AML-193 (cell line): ENCODE data around the gene PTPN22.
"Not testable (repeated sequence)": the region's sequence is repeated elsewhere in the genome, so short reads cannot be mapped to it uniquely, and the experiment has no call there.

Experiments
- DNase-seq, 2 experiments: peaks; one replicate each; lab custom pipeline; 2025; lab: John Stamatoyannopoulos, UW

PTPN22 gene

DNA sequence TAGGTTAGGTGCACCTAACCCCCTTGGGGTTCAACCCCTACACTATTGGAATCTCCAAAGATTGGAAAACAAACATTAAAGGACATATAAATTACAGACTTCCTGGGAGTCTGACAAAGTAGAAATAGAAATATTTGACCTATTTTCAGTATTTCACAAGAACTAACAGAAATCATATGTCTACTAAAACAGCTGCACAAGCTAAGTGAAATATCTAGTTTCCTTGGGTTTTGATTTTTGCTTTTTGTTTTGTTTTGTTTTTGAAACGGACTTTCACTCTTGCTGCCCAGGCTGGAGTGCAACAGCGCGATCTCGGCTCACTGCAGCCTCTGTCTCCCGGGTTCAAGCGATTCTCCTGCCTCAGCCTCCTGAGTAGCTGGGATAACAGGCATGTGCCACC lies 18.8 kb downstream of the PTPN22 start:
- not testable (repeated sequence) for DNase-seq

DNA sequence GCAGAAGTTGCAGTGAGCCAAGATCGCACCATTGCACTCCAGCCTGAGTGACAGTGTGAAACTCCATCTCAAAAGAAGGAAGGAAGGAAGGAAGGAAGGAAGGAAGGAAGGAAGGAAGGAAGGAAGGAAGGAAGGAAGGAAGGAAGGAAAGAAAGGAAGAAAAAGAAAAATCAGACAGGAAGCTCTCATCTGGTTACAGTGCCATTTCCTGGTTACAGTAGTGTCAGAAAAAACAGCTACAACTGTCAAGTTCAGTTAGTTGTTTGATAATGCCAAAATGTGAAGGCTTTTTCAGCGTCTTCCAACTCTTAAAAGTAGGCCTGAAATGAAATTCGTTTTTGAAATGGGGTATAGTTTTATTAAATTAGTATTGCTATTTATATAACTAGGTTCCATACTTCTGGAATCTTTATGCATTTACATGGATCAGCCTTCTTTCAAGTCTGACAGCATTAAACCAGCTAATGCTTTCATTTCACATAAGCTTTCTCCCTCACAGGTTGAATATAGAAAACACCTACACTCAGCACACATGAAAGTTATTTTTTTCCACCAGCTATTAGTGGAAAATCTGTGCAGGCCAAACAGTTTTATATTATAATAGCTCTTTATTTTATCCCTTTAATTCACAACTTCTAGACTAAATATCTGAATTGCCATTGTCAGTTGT lies 21.2 kb downstream of the PTPN22 start:
- no peak for DNase-seq

DNA sequence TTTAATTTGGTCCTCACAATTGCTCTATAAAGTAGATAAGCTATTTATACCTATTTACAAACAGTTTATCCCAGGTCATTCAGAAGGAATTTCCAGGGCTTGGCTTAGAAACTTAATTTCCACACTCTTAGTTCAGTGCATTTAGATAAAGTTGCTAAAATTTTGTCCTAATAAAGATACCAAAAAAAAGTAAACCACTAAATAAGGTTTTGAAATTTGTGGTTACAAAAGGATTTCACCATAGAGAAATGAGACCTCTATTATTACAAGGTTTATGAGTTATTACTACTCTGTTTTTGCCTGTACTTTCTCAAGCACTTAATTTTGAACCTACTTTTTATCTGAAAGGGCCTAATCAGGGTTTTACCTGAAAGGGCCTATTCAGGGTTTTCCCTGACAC lies 22.4 kb downstream of the PTPN22 start:
- DNase-seq = peak; percentile 83 to 85

DNA sequence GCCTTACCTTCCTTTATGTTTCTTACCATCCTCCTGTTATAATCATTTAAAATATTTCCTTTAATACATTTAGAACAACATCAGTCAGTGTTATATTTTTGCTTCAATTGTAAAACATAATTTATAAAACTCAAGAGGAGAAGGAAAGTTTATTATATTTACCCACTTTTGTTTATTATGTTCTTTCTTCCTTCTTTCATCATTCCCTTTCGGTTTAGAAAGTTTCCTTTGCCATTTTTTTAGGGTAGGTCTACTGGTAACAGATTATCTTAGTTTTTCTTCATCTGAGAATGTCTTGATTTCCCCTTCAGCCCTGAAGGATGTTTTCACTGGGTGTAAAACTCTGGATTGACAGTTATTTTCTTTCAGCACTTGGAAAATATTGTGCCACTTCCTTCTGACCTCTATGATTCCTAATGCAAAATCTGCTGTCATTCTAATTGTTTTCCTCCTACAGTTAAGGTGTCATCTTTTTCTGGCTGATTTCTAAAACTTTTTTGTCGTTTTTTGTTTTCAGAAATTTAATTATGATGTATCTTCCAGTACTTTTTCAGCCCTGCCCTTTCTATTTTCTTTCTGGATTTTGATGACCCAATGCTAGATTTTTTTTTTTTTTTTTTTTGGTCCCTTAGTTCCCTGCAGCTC lies 25.0 kb downstream of the PTPN22 start:
- DNase-seq = no peak

DNA sequence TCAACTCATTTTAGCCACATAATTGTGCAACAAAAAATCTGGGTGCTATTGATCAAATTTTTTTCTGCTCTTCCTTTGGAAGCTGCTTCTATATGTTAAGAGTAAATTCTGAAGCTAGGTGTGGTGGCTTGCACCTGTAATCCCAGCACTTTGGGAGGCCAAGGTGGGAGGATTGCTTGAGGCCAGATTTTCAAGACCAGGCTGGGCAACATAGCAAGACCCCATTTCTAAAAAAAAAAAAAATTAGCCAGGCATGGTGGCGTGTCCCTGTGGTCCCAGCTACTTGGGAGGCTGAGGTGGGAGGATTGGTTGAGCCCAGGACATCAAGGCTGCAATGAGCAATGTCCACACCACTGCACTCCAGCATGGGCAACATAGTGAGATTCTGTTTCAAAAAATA lies 35.0 kb downstream of the PTPN22 start:
- DNase-seq = no peak

DNA sequence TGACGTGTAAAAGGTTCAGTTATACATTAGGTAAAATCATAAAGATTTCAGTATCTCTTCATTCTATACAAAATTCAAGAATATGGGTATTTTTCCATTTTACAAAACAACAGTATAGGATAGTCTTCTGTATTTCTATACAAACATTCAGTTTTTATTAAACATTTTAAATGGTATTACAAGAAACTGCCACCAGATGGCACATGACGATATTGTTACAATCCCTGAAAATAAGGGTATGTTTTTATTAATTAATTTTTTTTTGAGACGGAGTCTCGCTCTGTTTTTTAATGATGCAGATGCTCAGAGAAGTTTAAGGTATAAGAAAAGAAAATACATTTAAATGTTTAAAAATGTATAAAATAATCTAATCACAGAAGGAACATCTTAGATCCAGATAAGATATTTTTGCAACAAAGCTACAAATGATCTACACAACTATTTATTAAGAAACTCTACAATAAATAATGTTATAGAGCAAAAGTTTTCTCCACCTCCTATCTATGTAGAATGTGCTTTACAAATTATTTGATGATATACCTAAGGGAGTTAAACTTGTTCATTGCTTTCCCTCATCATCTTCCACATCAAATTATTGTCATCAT lies 35.7 kb downstream of the PTPN22 start:
- DNase-seq = peak; percentile 42 to 51

DNA sequence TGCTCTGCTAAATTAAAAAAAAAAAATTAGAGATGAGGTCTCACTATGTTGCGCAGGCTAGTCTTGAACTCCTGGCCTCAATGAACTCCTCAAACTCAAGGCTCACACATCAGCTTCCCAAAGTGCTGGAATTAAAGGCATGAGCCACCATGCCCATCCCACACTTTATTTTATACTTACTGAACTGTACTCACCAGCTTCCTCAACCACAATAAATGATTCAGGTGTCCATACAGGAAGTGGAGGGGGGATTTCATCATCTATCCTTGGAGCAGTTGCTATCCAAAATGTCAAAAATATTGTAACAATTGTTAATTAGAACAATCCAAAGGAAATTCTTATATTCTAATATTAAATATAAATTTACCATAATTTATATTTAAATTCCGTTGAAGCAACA lies 36.8 kb downstream of the PTPN22 start:
- DNase-seq = no peak

DNA sequence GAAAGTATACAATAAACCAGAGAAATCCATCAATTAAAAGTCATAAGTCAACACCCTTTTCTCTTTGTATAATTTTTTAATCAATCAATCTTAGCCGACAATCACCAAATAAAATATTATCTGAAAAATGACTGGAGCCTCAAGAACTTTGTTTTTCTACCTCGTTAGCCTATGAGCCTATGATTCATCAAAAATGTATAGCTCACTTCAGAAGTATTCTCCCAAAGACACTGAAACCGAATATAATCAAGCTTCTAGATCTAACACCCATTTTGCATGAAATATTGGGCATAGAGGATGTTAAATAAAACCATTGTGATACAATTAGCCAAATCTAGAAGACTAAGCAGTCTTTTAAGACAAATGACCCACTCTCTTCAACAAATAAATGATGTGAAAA lies 41.5 kb downstream of the PTPN22 start:
- DNase-seq = no peak

DNA sequence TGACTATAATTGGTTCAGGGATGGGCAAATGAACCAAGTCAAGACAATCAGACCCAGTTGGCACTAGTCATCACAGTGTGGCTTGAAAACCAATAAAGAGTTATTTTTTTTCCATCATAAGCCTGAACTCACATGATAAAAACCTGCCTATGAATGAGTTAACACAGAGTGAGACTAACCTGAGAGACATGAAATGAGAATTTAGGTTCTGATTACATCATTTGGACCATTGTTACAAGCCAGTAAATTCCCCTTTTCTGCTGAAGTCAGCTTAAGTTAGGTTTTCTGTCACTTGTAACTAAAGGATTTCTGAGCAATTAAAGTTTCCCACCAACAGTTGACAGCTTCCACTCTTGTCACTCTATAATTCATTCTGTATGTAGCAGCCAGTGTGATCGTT lies 49.6 kb downstream of the PTPN22 start:
- DNase-seq = no peak

DNA sequence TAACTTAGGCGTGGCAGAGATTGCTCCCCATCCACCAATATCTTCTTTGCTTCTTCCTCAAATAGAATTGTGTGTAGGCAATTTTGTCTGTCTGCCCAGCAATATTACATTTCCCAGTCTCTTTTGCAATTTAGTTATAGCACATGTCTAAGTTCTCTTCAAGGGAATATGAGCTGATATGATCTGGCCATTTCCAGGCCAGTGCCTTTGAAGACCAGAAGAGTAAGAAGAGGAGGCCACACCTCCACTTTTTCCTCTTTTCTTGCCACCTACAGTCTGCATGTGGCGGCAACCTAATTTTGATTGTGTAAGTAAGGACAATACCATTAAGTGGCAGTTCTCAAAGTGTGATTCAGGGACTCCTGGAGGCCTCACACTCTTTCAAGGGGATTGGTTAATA lies 52.9 kb downstream of the PTPN22 start:
- no peak for DNase-seq

DNA sequence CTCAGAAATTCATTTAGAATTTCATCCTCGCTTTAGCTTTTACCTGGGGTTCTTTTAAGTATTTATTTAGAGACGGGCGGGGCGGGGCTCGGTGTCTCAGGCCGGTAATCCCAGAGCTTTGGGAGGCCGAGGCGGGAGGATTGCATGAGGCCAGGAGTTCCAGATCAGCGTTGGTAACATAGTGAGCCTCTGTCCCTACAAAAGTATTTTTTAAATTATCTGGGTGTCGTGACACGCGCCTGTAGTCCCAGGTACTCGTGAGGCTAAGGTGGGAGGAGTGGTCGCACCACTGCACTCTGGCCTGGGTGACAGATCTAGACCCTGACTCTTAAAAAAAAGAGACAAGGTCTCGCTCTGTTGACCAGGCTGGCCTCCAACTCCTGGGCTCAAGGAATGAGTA lies 58.3 kb downstream of the PTPN22 start:
- no peak for DNase-seq

DNA sequence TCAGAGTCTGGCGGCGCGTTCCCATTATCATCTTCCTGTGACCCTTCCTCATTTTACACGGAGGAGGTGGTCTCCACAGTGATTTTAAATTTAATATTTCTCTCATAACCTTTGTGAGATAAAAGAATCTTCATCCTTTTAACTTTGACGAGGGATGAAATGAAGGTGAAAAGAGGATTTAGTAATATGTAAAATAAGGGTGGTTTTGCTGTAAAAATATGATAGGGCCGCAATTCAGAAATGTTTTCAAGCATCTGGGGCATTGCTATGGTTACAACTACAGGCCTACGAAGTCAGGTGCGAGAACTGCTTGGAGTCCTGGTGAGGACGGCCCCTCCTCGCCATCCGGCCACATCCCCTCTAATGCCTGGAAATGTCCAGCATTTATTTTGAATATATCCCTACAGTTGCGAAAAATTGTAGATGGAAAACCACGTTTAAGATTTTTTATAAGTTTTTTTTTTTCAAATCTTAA lies 58.8 kb downstream of the PTPN22 start:
- DNase-seq = no peak

DNA sequence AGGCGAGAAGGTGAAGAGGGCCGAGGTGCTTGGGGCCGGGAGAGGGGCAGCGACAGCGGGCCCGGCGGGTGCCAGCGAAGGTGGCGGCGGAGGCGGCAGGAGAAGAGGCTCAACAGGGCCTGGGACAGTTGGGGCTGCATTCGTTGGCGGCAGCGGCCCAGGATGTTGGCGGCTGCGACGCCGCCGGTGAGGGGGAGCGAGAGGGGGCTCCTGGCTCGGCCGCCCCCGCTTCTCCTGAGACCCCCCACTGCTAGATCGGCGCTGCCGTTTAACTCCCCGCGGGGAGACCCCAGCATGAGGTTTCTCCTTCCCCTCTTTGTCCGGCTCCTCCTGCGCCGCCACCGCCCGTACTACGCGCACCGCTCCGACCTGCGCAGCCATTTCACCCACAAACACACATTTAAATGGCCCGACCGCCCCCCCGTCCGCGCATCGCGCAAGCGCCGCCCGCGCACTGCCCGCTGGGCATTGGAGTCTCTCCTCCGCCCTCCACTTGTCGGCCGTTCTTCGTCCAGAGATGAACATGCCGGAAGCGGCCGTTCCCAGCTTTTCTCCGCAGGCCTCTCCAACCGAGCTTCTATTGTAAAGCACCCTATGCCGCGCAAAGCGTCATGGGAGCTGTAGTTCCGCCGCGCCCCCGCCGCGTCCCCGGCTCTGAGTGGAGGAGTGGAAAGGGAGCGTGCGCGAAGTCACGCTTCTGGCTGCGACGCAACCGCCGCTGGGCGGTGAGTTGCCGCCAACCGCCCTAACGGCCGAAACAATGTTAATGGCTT lies 59.4 kb downstream of the PTPN22 start, which contains the start of gene RSBN1:
TSS of gene RSBN1 (minus strand) at position 589 of the 773 bp plus-strand sequence. CDS start at position 525, 64 bp downstream.
- DNase-seq = peak; percentile 97

DNA sequence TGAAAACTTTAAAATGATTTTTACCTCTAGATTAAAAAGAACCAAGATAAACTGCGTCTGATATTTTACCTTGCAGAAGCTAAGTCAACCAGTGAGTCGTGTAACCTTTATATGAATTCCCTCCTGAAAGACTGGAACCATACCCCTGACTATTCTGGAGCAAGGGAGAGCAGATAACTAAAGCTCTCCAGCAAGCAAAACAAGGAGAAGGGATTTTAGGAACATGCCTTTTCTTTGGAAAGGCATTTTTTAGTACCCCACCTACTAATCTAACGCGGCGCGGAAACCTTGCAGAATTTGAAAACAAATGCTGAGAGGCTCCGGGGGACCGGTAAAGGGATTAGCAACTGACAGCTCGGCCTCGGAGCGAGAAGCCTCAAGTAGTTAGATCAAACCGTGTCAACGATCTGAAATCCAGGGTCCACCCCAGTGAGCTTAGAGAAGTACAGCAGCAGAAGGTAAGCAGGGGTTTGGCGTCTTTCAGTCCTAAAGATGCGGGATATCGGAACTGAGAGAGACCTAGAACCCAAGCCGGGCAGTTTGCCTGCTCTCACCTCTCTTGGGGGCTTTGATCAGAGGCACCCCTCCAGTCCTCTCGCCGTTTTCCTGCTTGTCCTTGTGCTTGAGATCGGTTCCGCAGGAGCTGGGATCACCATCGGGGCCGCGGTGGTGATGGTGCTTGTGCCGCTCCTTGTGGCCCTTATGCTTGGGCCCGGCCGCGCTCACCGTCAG lies 60.2 kb downstream of the PTPN22 start:
- DNase-seq = peak; percentile 26 to 30

DNA sequence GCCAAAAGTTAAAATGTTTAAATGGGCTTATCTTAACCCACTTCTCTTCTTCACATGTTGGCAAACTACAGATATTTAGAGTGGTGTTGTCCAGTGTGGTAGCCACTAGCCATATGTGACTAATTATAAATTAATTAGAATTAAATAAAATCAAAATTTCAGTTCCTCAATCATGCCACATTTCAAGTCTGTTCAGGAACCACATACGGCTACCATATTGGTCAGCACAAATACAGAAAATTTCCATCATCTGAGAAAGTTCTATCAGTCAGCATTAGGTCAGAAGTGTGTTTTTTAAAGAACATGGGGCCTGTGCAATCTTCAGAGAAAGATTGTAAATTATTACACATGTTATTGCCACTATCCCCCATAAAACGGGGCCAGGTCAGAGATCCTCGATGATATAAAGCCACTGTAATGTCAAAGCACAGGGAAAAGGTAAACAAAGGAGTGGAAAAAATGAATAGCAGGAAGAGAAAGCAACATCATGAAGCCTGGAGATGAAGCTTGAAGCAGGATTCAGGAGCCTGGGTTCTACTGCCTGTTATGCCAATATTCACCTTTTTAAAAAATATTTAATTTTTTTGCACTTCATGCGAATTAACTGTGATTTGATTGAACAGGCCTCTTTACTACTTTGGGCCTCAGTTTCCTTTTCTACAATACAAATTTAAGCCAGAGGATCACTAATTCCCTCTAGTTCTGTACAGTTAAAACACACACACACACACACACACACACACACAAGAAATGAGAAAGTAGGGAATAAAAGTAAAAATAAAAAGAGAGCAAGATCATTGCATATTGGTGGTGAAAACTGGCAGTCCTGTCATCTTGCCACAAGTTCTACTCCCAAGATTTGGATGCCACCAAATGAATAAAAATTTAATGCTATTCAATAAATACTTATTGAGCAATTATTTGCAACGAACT lies 61.6 kb downstream of the PTPN22 start:
- DNase-seq = no peak

DNA sequence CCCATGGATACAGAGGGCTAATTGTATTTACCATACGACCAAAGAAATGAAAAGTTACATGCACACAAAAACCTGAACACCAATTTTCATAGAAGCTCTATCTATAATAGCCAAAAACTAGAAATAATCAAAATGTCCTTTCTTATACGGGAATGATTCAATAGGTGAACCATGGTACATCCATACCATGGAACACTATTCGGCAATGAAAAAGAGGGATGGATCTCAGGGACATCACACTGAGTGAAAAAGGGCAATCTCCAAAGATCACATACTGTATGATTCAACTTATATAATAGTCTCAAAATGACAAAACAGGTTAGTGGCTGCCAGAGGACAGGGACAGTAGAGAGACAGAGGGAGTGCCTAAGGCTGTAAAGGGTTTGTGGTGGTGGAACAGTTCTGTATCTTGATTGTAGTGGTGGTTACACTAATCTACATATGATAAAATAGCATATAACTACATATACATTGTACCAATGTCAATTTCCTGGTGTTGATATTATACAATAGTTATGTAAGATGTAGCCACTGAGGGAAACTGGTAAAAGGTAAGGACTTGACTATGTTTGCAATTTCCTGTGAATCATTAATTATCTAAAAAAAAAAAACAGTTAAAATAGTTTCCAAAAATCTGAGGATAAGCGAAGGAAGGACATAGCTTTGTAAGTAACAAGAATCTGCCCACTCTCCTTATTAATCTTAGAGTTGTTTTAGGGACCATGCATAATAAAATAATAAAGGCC lies 62.9 kb downstream of the PTPN22 start:
- peak; percentile 27 to 48 for DNase-seq

DNA sequence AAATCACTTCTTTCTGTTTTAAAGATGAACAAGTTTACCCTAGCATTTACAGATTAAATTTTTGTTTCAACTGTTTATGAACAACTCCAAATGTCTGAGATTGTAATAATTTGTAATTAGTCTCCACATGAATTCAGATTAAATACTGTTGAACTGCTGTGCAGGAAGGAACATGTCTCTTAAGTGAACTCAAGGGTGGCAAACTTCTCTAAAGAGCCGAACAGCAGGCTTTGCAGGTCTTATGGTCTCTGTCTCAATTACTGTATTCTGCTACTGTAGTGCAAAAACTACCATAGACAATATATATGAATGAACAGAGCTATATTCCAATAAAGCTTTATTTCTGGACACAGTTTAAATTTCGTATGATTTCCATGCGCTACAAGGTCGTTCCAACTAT lies 65.9 kb downstream of the PTPN22 start:
- no peak for DNase-seq

DNA sequence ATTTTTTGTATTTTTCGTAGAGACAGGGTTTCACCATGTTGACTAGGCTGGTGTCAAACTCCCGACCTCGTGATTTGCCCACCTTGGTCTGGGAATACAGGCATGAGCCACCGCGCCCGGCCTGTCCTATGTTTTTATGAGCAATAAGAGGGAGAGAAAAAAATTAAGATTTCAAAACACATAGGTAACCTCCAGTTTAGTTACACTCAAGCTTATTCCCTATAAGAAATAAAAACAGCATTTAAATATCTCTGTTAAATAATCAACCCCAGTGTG lies 66.3 kb downstream of the PTPN22 start:
- DNase-seq = no peak

DNA sequence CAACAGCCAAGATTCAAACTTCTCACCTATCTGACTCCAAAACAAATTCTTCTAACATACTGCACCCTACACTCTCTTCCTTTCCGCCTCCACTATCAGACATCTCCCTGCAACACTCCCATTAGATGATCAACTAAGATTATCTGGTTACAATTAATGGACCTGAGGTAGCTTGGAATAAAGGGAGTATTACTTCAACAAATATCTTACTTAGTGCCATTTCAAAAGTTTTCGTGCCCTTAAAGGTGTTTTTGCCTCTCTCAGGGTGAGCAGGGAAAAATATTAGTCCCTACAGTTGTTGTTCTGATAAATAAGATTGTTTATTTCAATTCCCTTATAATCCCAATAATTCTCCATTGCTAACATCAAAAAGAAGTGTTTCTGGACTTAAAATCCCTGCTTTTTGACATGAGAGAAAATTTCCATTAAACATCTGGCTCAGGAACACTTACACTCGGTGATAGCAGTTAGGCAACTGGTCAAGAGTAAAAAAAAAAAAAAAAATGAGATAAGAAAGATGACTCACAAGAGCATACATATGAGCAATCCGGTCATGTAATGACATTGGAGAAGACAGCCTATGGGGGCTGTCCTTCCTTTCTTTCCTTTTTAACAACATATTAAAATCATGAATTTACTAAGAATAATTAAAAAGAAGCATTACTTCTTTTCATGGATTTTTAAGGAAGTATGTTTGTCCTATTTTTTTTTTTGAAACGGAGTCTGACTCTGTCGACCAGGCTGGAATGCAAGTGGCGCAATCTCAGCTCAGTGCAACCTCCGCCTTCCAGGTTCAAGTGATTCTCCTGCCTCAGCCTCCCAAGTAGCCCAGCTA lies 66.9 kb downstream of the PTPN22 start:
- DNase-seq = no peak
